ENCODE measurements around the gene DMWD. TPM values are rescaled to one million over a fixed set of nuclear protein-coding genes. Genes with fewer than 3 reads are reported as not detected.

Gene DMWD
- total RNA-seq, 1 donor from 2014 or later = 37.0 TPM

DNA sequence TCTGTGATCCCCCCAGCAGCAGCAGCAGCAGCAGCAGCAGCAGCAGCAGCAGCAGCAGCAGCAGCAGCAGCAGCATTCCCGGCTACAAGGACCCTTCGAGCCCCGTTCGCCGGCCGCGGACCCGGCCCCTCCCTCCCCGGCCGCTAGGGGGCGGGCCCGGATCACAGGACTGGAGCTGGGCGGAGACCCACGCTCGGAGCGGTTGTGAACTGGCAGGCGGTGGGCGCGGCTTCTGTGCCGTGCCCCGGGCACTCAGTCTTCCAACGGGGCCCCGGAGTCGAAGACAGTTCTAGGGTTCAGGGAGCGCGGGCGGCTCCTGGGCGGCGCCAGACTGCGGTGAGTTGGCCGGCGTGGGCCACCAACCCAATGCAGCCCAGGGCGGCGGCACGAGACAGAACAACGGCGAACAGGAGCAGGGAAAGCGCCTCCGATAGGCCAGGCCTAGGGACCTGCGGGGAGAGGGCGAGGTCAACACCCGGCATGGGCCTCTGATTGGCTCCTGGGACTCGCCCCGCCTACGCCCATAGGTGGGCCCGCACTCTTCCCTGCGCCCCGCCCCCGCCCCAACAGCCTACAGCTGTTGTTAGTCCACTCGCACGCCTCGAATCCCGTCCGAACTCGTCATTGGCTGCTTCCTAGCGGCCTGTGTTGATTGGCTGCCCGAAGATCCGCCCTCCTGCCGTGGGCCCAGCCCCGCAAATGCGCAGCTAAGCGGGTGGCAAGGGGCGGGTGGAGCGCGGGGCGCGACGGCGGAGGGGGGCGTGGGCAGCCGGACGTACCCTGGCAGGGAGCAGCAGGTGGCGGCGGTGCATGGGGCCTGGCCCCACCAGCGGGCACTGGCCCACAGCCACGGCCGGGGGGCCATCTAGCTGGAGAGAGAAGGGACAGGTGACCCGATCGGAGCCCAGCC lies 22.2 kb downstream of the DMWD start:
- peak; percentile 95 for DNase-seq (ENCODE audit: low read depth)

DNA sequence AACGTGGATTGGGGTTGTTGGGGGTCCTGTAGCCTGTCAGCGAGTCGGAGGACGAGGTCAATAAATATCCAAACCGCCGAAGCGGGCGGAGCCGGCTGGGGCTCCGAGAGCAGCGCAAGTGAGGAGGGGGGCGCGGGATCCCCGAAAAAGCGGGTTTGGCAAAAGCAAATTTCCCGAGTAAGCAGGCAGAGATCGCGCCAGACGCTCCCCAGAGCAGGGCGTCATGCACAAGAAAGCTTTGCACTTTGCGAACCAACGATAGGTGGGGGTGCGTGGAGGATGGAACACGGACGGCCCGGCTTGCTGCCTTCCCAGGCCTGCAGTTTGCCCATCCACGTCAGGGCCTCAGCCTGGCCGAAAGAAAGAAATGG lies 22.8 kb downstream of the DMWD start:
- DNase-seq (ENCODE audit: low read depth) = peak; percentile 21

DNA sequence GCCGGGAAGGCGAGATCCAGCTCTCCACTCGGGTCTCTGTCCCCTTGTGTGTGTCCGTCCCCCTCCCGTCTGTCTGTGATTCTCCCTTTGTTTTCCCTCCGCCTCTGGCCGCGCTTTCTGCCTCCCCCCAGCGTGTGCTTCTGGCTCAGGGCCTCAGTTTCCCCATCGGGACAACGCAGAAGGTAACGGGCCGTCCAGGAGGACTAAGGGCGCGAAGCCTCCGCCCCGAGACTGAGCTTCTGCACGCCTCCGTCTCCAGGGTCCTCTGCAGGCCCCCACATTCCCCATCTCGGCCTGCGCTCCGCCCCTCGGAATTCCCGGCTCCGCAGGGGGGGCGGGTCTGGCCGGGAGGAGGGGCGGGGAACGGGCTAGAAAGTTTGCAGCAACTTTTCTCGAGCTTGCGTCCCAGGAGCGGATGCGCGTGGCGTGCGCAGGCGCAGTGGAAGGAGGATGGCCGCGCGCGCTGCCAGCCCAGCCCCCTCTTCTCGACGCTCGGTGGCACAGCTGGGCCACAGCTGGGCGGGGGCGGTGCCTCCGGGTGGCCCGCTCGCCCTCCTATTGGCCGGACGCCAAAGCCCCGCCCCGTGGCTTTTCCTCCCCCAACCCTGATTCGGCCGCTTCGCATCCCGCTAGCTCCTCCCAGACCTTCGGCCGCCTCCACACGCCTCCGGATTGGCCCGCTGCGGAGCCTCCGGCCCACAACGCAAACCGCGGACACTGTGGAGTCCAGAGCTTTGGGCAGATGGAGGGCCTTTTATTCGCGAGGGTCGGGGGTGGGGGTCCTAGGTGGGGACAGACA lies 23.5 kb downstream of the DMWD start, which contains the start of gene SIX5:
Gene SIX5, minus strand, starts transcription at position 269 of the 799 bp plus-strand sequence. CDS start 408 bp downstream, outside the sequence.
- peak; percentile 89 for DNase-seq (ENCODE audit: low read depth)

DNA sequence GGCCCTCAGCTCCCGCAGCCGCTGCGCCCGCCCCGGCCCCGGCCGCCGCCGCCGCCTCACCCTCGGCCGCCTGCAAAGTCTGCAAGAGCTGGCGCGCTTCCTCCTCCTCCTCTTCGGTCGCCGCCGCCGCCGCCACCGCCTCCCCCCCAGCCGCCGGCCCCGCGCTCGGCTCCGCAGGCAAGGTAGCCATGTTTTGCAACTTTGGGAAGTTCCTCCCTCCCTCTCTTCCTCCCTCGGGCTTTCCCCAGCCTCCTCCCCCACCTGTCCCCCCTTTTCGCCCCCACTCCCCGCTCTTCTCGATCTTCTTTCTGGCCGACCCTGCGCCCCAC lies 24.0 kb downstream of the DMWD start:
- no peak for DNase-seq (ENCODE audit: low read depth)

DNA sequence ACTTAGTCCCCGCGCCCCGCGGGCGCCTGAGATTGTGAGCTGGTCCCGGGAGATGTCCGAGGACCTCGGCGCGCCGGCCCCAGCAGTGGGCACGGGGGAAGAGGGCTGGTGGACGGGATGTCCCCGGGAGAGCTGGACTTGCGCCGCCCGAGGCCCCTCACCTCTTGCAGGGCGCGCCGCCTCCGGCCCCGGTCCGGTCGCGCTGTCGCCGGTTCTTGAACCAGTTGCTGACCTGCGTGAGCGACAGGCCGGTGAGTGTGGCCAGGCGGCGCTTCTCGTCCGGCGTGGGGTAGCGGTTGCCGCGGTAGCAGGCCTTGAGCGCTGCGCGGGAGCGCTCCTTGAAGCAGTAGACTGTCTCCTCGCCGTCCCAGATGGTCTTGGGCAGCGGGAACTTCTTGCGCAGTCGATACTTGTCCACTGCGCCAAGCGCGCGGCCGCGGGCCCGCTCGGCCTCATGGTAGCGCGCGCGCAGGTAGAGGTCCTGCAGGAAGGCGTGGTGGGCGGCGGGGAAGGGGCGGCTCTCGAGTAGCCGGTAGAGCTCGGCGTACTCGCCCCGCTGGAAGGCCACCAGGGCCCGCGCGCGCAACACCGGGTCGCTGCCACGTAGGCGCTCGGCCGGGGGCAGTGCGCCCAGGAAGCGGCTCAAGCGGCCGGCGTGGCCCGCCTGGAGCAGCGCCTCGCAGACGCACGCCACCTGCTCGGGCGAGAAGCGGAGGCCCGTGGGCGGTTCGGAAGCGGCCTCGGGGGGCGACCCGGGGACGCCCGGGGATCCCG lies 24.6 kb downstream of the DMWD start:
- peak; percentile 41 for DNase-seq (ENCODE audit: low read depth)

DNA sequence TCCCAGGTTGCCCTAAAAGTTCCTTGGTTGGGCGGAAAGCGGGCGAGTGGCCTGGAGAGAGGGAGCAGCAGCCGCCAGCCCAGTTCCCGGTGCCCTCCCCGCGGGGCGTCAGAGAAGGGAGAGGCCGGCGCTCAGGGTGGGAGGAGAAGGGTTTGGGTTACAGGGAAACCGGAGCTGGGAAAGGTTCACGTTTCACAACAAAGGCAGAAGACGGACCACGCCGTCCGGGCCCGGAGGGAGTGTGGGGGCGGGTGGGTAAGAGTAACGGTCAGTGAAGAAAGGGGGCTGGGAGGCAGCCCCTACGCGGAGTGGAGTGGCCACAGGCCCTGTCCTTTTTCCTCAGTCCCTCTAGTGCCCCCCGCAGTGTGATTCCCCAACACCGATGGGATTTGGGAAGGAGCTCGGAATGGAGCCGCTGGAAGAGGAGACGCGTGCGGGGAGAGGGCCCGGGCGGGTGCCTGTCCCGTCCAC lies 25.2 kb downstream of the DMWD start:
- peak; percentile 71 for DNase-seq (ENCODE audit: low read depth)

DNA sequence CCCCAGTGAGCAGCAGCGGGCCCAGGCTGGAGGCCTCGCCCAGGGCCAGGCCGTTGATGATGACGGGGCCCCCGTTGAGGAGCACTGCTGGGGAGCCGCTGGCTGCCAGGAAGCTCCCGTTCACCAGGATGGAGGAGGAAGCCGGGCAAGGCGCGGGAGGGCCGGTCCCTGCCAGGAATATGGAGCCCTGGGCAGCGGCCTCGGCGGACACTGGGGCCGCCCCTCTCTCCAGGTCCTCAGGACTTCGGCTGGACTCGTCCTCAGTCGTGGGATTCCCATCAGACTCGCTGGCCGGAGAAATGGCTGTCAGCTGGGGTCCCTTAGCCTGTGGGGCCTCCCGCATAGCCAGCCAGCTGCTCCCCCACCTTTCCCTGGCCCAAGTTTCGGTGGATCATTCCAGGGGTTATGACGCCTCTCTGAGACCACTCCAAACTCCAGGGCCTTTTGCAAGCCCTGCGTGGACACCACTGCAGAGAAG lies 25.7 kb downstream of the DMWD start:
- no peak for DNase-seq (ENCODE audit: low read depth)

DNA sequence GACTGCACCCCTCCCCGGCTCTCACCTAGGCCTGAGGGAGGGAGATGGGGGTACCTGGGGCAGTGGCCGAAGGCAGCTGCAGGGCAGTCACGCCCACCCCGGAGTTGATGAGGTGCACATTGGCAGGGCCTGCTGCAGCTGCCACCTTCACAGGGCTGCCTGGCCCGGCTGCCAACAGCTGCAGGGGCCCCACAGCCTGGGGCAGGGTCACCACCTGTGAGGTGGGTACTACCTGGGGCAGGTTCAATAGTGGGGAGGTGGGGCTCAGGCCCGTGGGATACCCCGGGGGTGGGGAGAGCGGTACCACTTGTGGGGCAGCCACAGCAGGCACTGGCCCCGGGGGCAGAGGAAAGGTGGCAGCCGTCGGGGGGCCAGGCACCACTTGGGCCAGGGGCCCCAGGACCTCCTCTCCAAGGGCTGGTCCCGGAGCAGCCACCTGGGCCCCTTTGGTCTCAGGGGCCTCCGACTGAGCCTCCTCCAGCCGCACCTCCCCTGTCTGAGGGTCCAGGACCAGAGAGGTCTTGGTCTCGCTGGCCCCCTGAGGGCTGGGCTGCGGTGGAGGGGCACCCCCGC lies 26.3 kb downstream of the DMWD start:
- DNase-seq (ENCODE audit: low read depth) = no peak

DNA sequence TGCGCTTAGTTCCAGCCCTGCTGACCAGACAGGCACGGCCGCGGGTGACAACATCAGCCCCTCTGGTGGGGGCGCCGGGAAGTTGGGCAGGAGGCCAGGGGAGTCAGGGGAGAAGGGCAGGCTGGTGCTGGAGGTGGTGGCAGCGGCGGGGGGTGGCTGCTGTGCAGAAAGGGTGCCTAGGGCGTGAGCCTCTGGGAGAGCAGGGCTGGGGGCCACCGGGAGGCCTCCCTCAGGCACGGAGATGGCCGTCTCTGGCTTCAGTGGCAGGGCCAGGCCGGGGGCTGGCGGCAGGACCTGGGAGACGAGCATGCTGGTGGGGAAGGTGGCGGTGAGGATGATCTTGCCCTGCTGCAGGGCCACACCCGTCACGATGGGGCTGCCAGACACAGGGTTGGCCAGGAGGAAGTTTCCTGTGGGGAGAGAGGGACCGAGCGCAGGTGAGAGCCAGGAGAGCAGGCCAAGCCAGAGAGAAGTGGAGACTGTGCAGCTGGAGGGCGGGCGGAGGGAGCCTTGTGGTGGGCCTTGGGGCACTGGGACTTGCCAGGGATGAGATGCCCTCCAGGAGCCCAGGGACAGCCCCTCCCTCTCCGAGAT lies 26.8 kb downstream of the DMWD start:
- no peak for DNase-seq (ENCODE audit: low read depth)

DNA sequence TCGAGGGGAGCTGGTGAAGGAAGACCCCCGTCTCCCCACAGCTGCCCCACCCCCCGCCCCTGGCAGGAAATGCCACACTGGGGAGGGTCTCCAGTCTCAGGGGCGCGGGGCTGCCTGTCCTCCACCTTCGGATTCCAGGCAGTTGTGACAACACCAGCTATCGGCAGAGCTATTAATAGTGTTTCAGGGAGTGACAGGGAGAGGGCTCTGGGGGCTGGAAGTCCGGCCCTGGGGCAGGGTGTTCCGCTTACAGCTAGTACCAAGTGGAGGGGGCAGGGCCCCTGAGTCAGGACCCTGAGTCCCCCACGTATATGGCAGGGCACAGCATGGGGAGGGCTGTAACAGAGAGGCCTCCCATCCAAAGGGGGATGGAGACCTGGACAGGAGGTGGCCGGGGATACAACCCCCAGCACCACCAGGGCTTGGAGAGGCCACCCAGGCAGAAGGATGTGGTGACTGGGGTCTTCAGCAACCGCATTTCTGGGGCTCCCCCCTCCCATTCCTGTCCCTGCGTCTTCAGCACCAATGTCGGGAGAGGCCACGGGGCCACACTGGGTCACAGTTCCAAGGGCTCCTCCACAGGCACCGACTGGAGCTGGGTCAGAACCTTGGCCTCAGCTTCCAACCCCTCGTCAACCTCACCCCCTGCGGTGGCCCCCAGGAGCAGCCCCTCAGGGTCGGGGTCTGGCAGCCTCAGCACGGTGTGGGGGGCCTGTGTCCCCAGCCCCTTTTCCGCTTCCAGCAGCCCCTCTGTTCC lies 27.5 kb downstream of the DMWD start:
- no peak for DNase-seq (ENCODE audit: low read depth)

DNA sequence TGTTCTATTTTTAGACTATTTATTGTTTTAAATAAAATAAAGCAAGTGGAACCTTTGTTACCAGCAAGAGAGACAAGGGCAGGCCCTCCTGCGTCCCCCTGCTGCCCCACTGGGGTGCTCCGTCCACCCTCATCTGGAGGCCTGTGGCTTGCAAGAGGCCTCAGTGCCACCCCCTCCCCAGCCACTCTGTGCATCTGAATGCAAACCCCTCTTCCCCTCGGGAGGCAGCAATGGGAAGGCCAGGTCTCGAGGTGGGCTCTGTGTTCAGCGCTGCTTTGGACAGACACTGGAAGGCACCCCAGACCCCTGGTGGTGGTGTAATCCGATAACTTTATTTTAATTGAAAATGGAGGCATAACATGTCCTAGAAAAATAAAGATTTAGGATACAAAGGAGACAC lies 28.2 kb downstream of the DMWD start:
- DNase-seq (ENCODE audit: low read depth) = no peak

DNA sequence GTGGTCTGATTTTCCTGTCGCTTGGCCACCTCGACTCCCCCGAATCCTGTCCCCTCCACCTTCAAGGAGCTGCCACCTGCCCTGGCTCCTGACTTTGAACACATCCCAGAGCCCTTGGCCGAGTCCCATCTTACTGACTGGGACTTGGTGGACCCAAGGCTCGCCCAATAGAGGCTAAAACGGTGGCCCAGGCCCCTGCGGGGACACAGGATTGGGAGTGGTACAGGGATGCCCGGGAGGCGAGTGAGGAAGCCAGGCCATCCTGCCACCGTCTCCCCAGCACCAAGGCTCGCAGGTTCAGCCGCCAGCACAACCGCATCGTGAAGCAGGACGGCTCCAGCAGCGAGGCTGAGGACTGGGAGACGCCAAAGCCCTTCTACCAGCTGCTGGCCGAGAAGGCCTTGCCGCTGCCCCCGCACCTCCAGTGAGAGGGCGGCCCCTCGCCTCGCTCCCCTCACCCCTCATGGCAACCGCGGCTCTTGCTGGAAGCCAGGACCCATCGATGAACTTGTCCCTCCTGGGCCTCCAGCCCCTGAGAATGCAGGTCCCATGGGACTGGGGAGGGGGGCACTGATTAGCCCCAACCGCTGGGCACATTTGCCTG lies 28.9 kb downstream of the DMWD start:
- no peak for DNase-seq (ENCODE audit: low read depth)

DNA sequence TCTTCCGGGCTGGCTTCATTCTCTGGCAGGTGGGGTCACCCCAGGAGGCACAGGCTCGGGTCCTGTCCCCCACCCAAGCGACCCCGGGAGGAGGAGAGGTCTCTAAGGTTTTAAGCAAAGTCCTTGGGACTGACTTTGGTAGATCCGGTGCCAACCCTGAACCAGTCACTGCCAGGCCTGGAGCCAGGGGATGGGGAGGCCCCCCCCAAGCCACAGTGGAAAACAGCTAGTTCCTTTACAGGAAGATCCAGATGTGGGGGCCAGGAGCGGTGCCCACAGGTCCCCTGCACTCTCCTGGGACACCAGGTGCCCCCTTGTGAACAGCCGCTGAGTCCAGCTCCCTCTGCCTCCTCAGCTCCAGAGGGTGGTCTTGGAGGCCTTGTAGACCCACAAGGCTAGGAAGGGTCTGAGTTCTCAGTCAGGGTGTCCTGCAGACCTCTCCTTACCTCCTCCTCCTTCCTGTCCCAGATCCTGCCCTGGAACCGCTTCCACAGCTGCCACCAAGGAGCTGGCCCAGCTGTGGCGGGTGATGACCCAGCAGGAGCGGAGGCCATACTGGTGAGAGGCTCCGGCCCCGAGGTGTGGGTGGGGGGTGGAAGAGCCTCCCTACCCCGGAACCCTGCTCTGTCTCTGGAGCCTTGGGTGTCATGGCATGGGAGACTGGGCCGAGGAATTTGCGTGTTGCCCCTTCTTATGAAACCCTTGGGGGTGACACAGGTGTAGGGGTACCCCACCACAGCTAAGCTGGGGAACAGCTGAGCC lies 29.6 kb downstream of the DMWD start:
- DNase-seq (ENCODE audit: low read depth) = no peak

DNA sequence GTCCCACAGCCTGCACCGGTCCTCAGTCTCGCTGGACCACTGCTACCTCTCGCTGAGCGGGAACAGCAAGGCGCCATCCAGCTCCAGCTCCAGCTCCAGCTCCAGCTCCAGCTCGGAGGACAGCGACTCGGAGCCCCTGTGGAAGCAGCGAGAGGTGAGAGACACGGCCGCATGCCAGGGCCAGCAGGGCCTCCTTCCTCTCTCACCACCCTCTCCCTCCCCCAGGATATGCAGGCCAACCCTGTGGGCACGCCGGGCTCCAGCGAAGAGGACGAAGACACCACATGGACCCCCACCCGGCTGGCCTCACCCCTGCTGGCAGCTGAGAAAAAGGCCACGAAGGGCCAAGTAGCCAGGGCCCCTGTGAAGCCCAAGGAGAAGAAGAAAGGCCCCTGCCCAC lies 30.9 kb downstream of the DMWD start:
- no peak for DNase-seq (ENCODE audit: low read depth)

DNA sequence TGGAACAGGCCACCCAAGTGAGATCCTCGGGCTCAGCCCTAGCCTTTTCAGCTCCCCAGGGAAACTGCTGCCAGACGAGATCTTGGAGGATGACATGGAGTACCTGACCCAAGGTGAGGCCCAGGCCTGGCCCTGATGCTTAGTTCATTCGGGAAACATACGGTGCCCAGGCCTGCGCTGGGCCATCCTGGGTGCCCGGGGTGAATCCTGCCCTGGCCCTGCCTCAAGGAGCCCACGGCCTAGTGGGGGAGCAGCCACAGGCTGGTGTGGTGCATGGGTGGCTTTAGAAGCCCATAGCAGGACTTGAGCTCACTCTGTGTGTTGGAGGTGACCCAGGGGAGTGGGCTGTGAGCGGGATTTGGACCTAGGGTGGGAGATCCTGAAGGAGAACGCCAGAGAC lies 33.7 kb downstream of the DMWD start:
- no peak for DNase-seq (ENCODE audit: low read depth)

DNA sequence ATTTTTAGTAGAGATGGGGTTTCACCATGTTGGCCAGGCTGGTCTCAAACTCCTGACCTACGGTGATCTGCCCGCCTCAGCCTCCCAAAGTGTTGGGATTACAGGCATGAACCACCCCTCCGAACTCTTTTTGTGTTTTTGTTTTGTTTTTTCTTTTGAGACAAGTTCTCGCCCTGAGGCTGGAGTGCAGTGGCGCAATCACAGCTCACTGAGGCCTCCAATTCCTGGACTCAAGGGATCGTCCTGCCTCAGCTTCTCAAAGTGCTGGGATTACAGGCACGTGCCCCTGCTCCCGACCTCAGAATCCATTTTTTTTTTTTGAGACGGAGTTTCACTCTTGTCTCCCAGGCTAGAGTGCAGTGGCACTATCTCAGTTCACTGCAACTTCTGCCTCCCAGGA lies 35.0 kb downstream of the DMWD start:
- no peak for DNase-seq (ENCODE audit: low read depth)

DNA sequence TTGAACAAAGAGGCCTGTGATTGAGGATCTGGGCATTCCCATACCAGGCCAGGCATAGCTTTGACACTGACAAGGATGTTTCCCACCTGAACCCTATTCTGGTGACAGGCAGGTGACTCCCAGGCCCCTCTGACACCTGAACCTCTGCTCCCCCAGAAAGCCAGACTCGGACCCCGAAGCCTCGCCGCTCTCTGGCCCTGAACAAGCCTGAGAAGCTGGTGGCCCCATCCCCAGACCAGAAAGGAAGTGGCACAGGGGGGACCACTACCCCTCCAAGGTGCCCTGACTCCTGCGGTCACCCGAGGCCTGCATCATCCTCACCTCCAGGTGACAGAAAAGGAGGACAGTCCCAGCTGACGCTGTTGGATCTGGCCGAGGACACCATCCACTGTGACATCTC lies 38.3 kb downstream of the DMWD start:
- DNase-seq (ENCODE audit: low read depth) = no peak

DNA sequence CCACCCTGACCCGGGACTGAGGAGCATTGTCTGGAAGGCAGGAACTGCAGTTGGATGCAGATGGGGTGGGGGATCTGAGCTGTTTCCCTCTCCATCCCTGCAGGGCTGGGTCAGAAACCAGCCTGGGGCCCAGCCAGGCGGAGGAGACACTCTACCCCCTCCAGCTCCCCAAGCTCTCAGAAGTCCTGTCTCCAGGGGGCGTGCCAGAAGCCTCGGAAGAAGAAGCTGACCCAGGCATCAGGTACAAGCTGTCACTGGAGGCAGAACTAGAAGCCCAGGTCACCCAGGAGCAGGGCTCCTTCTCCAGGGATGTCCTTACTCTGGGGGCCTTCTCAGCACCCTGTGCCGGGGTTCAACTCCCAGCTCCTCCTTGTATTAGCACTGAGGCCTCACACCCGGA lies 39.1 kb downstream of the DMWD start:
- no peak for DNase-seq (ENCODE audit: low read depth)

DNA sequence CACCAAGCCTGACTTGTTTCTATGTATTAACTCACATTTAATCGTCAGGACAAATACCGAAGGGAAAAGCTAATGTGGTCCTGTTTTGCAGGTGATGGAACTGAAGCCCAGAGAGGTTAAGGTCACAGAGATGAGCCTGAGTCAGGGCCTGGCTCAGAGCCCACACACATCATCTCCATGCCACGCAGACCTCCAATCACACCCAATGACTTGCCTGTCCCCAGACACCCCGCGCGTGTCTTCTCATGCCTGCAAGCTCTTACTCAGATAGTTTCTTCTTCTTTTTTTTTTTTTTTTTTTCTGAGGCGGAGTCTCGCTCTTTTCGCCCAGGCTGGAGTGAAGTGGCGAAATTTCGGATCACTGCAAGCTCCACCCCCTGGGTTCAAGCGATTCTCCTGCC lies 40.0 kb downstream of the DMWD start:
- DNase-seq (ENCODE audit: low read depth) = no peak
